A673 (cell line): ENCODE data around the gene OR56A5.

Source experiments
- CTCF ChIP-seq: fragments of 300-800, 200-600 bp; sonication (generic); conservative IDR thresholded peaks from 2 replicates; pipeline ENCODE4 v1.5.1; 2017; ENCODE audit warnings: low read depth, mild to moderate bottlenecking, antibody characterized with exemption, low read length, moderate library complexity, mixed read lengths
- EZH2 ChIP-seq: fragments of 200-600 bp; sonication (generic); IDR thresholded peaks from 2 replicates; pipeline ENCODE4 v1.6.1; 2017; ENCODE audit warnings: borderline replicate concordance, low read depth, mild to moderate bottlenecking, mixed read lengths, antibody characterized with exemption, low read length; ENCODE audit not compliant: poor library complexity, severe bottlenecking

GRCh38 chr11:5928271-5928670 lies 40.0 kb downstream of the OR56A5 start:
- TF ChIP-seq CTCF = no peak
- TF ChIP-seq EZH2 = no peak
